ENCODE results near the gene SLC35B2. TPM values are rescaled to one million over a fixed set of nuclear protein-coding genes. Genes with fewer than 3 reads are reported as not detected.

SLC35B2 gene
- total RNA-seq, 1 experiment from 2014 or later: 221 TPM

DNA sequence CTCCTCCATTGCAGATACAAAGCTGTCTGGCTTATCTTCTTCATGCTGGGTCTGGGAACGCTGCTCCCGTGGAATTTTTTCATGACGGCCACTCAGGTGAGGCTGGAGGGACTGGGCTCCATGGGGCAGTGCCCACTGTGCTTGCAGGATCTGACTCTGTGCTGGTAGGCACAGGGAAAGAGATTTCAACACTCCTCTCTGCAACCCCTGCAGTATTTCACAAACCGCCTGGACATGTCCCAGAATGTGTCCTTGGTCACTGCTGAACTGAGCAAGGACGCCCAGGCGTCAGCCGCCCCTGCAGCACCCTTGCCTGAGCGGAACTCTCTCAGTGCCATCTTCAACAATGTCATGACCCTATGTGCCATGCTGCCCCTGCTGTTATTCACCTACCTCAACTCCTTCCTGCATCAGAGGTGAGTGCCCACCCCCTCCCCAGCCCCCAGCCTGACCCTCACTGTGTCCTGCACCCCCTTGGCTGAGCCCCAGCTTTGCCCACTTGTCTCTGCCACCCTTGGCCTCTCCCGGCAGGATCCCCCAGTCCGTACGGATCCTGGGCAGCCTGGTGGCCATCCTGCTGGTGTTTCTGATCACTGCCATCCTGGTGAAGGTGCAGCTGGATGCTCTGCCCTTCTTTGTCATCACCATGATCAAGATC lies 27.8 kb downstream of the SLC35B2 start:
- DNase-seq (ENCODE audit: low read depth): no peak
- in situ Hi-C loops (cut with HindIII; ENCODE audit: low pct_unique_long_range_greater_than_20kb, low sequenced_read_pairs): no loop called here

DNA sequence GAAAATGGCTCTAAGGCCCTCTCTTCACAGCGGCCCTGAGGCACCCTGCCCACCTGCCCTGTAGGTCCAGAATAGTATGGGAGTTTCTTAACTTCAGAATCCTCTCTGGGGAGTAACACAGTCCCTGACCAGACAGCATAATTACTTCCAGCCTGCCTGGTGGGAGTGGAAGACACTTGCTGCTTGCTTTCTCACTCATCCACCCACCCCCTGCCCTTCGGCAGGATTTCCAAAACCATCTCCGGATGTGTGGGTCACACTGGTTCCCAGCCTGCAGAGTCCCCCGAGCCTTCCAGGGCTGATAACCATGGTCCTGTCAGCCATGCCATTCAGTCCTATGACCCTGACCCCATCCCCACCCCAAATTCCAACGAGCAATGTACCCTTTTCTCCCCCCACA lies 28.5 kb downstream of the SLC35B2 start:
- in situ Hi-C loops (cut with HindIII; ENCODE audit: low pct_unique_long_range_greater_than_20kb, low sequenced_read_pairs): no loop called here

DNA sequence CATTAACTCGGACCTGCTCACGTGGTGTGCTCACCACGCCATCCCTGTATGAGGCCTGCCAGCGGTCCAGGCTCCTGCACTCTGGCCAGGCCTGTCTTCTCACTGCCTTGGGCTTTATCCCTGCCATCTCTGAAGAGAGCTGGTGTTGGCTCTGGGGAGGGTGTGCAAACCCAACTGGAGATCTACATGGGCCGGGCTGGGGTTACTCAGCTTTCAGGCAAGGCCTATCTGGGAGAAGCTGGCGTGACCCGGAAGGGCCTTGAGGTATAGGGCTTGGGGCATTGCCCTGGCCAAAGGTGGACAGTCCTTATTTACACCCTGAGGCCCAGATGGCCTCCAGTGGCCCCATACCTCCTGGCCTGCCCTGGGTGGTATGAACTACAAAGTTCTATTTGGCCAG lies 28.9 kb downstream of the SLC35B2 start:
- in situ Hi-C loops (cut with HindIII; ENCODE audit: low pct_unique_long_range_greater_than_20kb, low sequenced_read_pairs): no loop called here

More for the DNA sequence above, 28.5 kb downstream of the SLC35B2 start:
- no peak for DNase-seq (ENCODE audit: low read depth)

DNA sequence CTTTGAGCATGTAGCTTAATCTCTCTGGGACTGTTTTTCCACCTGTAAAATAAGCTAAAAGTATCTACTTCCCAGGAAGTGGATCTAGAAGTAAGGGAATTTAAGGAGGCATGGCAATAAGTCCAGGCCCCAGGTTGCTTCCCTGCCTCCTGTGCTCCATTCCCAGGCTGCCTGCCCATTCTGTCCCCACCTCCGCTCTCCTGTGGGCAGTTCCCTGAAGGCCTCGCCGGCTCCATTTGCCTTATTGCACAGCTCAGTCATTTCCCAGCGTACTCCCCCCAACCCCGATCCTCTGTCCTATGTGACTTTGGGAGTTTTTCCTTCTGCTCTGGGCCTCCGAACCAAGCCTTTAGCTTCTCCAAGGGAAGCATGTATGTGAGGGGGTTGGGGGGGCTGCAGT lies 29.3 kb downstream of the SLC35B2 start:
- in situ Hi-C loops (cut with HindIII; ENCODE audit: low pct_unique_long_range_greater_than_20kb, low sequenced_read_pairs): no loop called here
- DNase-seq (ENCODE audit: low read depth): no peak

More for the DNA sequence above, 28.9 kb downstream of the SLC35B2 start:
- no peak for DNase-seq (ENCODE audit: low read depth)

DNA sequence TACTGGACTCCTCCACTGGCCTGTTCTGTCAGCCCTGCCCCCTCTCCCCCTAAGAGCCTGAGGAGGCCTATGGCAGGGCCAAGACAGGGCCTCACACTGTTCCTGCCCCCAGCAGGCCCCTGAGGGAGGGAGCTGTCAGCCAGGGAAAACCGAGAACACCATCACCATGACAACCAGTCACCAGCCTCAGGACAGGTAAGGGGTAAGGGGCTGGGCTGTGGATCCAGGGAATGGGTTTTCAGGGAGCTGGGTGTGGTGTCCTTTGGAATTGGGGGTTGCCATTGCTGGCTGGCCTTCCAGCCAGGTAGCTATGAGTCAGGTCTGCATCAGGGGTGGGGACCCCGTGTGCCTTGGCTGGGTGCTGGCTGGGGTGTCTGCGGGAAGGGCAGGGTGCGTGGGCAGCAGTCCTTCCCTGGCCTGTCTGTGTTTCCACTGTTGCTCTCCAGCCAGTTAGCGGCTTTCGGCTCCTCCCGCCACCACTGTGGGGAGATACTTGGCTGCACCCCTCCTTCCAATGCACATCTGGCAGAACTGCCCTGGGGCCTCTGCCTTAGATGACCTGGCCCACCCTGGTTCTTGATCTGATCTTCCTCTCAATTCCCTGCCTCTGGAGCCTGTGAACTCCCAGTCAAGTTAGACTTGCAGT lies 30.1 kb downstream of the SLC35B2 start:
- DNase-seq (ENCODE audit: low read depth): no peak
- in situ Hi-C loops (cut with HindIII; ENCODE audit: low pct_unique_long_range_greater_than_20kb, low sequenced_read_pairs): no loop called here

DNA sequence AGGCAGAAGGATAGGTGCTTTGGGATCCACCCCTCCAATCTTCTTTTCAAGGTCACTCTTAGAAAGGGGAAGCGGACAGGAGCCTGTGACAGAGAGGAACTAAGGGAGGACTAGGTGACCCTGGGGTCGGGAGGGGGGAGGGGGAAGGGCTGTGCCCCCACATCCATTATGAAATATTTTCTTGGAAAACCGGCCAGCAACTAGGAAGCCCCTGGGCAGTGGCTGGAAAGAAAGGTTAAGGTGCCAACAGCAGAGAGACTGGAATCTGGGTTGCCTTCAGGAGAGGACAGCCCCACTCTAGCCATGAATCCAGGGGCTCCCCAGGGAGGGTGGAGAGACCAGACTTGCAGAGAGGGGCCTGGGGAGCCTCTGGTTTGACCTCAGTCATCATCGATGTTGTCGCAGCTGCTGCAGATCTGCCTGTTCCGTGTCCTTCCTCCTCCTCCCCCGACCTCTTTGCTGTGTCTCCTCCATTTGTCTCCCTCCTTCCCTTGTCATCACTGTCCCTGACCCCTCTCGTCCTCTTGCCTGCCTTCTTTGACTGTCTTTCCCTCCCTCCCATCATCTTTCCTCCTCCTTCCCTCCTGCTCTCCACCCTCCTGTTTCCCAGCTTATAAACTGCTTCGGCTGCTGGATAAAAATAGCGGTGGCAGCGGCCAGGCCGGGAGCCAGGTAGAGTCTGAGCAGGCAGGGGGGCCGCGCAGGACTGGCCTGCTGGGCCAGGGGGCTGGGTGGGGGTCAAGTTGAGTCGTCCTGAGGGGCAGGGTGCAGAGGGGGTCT lies 30.8 kb downstream of the SLC35B2 start:
- no peak for DNase-seq (ENCODE audit: low read depth)
- in situ Hi-C loops (cut with HindIII; ENCODE audit: low pct_unique_long_range_greater_than_20kb, low sequenced_read_pairs): no loop called here

DNA sequence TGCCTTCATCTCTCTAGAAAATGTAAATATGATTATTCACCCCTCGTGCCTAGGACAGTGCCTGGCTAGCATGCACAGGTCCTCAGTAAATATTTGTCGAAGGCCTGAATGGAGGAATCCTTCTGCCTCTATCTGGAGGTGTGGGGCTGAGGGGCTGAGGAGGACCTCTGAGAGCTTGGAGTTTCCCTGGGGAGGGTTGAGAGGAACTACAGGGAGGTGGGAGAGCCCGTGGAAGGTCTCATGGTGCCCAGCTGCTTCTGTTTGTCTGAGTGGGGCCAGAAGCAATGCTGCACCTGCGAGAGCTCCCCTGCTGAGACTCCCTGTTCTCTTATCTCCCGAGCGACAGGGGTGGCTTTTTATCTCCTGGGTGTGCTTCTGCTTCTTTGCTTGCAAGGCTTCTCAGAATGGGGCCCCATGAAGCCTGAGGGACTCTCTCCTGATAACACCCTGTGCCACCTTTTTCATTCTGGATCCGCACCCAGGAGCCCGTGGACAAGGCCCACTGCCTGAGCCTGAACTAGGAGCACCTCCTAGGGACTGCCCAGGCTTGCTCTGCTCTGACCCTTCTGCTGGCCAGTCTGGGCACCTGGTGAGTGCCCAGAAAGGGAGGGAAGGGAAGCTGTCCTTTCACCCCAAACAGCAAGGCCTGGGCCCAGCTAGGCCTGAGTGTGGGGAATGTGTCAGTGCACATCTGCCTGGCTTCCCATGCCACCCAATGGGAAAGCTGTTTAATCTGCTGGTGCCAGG lies 31.6 kb downstream of the SLC35B2 start:
- in situ Hi-C loops (cut with HindIII; ENCODE audit: low pct_unique_long_range_greater_than_20kb, low sequenced_read_pairs): no loop called here
- no peak for DNase-seq (ENCODE audit: low read depth)

DNA sequence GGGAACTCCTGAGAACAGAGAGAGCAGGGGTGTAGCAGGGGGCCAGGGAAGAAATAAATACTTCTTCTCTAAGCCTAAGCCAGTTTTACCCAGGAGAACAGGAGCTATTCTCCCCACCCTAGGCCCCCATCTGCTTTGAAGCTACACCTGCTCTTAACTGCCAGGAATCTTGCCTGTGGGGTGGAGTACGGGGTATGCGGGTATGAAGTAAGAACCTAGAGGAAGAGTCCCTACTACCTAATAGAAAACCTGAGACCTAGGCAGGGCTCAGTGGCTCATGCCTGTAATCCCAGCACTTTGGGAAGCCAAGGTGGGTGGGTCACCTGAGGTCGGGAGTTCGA lies 32.4 kb downstream of the SLC35B2 start:
- in situ Hi-C loops (cut with HindIII; ENCODE audit: low pct_unique_long_range_greater_than_20kb, low sequenced_read_pairs): no loop called here
- no peak for DNase-seq (ENCODE audit: low read depth)

DNA sequence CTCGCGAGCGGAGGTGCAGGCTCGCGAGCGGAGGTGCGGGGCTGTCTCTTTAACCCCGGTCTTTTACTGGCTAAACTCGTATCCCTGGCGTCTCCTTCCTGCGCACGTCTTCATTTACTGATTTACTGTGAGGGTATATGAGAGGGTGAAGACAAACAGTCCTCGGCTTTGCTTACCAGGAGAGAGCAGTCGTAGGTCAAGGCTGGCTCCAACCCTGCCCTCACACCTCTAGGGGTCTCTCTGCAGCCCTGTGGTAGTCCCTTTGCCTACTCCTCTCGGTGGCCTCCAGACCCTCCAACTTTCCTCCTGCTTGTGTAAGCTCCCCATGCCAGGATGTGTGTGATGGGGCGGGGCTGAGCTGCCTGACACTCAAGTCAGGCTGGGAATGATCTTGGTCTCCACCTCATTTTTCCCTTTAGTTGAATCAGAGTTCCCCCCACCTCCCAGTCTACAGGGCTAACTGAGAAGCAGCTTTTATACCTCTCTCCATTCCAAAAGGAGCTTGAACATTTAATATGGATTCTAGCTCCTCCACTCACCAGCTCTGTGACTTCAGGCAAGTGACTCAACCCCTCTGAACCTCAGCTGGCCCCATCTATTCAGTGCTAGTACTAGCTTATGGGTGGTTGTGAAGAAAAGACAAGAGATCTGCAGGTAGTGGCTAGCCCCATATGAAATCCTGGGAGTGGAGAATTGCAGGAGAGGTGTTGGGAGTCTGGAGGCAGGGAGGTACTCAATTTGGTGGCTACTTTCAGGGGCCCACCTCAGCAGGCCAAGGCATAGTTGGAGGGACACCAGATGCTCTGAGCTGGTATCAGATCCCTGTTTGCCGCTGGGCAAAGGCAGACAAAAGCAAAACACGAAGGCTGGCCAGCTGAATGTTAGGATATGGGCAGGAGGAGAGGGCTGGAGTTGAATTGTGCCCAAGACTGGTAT lies 33.0 kb downstream of the SLC35B2 start:
- in situ Hi-C loops (cut with HindIII; ENCODE audit: low pct_unique_long_range_greater_than_20kb, low sequenced_read_pairs): no loop called here

DNA sequence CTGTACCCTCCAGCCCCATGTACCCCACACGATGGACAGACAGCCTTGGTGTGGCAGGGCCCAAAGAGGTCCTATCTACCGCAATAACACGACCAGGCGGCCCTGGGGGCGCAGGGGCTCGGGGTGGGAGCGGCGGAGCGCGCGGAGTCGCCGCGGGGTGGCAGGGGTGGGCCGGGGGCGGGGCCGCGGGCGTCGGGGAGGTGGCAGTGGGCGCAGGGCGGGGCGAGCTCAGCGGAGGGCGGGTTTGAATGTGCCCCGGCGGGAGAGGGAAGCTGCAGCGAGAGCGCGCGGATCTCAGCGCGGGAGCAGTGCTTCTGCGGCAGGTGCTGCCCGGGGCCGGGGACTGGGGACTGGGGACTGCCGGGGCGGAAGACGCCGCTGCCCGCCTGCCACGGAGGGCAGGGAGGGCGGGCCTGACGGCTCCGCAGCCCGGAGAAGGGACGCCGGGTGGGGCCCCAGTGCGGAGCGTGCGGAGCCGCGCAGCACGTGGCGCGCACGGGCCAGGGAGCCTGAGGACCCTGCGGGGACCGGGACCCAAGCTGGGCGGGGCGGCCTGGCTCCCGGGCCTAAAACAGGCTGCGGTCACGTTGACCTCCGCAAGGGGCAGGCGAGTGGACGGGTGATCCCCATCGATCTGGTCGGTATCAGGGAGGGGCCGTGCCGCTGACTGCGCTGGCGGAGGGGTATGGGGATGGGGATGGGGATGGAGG lies 33.9 kb downstream of the SLC35B2 start, which contains the start of gene SLC29A1:
Gene SLC29A1 (plus strand): TSS at position 277 of the 710 bp plus-strand sequence. CDS start 3,719 bp downstream, outside the sequence.
- peak; percentile 48 for DNase-seq (ENCODE audit: low read depth)
- in situ Hi-C loops (cut with HindIII; ENCODE audit: low pct_unique_long_range_greater_than_20kb, low sequenced_read_pairs): no loop called here

More for the DNA sequence above, 33.0 kb downstream of the SLC35B2 start:
- peak; percentile 50 for DNase-seq (ENCODE audit: low read depth)

DNA sequence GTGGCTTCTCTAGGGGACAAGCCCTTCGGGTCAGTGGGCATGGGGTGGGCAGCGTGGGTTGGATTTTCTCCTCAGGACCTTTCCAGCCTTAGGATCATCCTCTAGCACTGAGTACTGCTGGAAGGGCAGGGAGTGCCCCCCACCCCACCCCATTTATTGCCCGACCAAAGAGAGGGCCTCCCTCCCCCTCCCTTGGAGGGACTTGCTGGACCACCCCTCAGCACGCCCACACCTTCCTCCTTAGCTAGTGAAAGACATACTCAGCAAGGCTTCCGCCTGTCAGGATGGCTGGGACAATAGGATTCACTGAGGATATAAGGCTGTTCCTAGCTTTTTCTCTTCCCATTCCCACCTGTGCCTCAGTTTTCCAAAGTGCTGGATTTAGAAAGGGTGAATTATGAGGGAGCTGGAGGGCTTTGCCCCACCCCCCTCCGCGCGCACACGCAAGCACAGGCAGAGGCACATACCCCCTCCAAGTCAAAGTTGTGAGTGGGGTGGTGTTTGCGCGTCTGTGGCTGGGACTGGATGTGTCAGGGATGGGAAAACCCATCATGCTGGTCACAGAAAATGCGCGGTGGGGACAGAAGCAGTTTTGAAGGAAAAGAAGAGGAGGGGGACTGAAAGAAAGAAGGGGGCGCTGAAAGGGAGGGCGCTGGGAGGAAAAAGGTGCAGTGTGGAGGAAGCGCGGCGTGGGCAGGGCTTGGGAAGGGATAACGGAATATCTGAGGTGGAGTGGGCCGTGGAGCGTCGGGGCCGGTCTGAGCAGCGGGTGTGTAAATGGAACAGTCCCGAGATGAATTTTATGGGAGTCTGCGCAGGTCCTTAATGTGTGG lies 34.6 kb downstream of the SLC35B2 start:
- in situ Hi-C loops (cut with HindIII; ENCODE audit: low pct_unique_long_range_greater_than_20kb, low sequenced_read_pairs): no loop called here
- DNase-seq (ENCODE audit: low read depth): peak; percentile 27

DNA sequence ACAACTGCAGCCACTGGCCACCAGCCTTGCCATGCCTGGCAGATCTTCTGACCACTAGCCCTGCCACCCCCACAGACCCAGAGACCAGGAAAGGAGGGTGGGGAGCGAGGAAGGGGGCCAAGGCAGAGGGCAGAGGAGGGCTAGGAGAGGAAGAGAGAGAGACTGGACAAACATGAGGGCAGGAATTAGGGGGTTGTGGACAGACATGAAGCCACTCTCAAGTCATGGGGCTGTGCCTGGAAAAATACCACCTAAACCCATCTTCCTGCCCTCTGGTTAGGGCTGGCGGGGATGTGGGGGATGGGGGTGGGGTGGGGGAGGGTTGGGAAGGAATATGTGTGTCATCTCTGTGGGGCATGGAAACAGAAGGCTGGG lies 35.4 kb downstream of the SLC35B2 start:
- in situ Hi-C loops (cut with HindIII; ENCODE audit: low pct_unique_long_range_greater_than_20kb, low sequenced_read_pairs): no loop called here

DNA sequence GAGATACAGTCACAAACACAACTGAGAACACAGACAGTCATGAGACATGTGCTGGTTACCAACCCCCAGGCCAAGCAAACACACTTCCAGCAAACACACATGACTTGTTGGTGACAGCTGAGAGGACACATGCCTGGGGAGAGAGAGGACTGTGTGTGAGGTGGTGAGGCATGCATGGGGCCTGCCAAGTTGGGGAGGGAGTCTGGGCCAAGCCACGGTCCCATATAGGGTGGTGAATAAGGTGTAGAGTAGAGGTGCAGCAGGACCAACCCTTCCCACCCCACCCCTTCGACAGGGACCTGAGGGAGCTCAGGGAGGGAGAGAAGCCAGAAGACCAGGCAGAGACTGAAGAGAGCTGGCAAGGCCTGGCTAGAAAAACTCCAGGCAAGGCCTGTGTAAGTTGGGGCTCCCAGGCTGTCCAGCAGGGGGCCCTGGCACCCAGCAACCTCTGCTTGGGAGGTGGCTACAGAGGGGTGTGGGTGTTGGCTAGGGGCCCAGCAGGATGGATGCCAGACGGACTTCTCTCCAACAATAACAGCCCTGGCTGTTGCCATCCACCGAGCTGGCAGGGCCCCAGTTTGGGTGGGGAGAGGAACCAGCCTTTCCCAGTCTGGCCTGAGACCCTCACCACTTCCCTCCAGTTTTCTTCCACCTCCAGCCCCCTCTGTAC lies 35.9 kb downstream of the SLC35B2 start:
- in situ Hi-C loops (cut with HindIII; ENCODE audit: low pct_unique_long_range_greater_than_20kb, low sequenced_read_pairs): no loop called here
- peak; percentile 87 for DNase-seq (ENCODE audit: low read depth)

More for the DNA sequence above, 35.4 kb downstream of the SLC35B2 start:
- DNase-seq (ENCODE audit: low read depth): no peak

DNA sequence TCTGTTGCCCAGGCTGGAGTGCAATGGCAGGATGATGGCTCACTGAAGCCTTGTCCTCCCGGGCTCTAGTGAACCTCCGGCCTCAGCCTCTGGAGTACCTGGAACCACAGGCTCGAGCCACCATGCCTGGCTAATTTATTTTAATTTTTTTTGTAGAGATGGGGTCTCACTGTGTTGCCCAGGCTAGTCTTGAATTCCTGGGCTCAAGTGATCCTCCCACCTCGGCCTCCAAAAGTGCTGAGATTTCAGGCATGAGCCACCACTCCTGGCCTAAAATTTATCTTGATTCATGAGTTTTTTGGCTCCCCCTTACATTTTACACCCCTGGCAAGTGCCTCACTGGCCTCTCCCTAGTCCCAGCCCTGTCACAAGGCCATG lies 36.4 kb downstream of the SLC35B2 start:
- no peak for DNase-seq (ENCODE audit: low read depth)
- in situ Hi-C loops (cut with HindIII; ENCODE audit: low pct_unique_long_range_greater_than_20kb, low sequenced_read_pairs): no loop called here

DNA sequence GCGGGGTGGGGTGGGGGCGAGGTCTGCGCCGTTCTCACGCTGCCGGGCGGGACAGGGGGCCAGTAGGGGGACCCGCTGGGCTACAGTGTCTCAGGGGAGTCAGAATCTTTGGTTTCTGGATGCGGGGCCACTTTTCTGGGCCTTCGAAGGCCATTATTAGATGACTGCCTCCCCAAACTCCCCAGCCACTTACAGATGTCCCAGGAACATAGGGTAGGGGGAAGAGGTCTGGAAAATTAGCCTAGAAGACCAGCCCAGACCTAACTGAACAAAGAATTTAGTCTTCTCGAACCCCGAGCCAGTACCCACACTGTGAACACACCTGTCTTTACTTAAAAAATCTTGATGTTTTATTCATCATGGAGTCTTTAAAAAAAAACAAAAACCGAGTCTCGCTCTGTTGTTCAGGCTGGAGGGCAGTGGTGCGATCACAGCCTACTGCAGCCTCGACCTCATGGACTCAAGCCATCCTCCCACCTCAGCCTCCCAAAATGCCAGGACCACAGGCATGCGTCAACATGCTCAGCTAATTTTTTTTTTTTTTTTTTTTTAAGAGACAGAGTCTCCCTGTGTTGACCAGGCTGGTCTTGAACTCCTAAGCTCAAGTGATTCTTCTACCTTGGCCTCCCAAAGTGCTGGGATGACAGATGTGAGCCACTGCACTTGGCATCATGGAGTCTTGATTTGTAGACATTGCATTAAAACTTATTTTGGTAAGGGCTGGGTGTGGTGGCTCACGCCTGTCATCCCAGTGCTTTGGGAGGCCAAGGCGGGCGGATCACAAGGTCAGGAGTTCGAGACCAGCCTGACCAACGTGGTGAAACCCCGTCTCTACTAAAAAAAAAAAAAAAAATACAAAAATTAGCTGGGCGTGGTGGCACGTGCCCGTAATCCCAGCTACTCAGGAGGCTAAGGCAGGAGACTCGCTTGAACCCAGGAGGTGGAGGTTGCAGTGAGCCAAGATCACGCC lies 37.2 kb downstream of the SLC35B2 start:
- no peak for DNase-seq (ENCODE audit: low read depth)
- in situ Hi-C loops (cut with HindIII; ENCODE audit: low pct_unique_long_range_greater_than_20kb, low sequenced_read_pairs): no loop called here

All from Caki2 (cell line).